GM12891 (cell line): ENCODE measurements around the gene KCNMA1.

Experiments used
- POLR2A ChIP-seq: IDR thresholded peaks from 2 replicates; pipeline ENCODE4 v1.6.1; 2011; ENCODE audit warnings: low read depth, low read length, control low read depth
- POLR2AphosphoS5 ChIP-seq: IDR thresholded peaks from 2 replicates; pipeline ENCODE4 v1.6.1; 2011; ENCODE audit warnings: low read depth, low read length, control low read depth

- no peak for TF ChIP-seq POLR2AphosphoS5
- TF ChIP-seq POLR2A = no peak
Measured at GRCh38 chr10:77666821-77667220, 29.2 kb upstream of the KCNMA1 start.
